RWPE1 (cell line): ENCODE data around the gene ADGRB2.
A peak's percentile ranks its signal among the peaks of the same experiment; 100 is the strongest.

Experiments
- CTCF ChIA-PET: fragments of 350-600 bp; sonication (Branson Sonifier 250); formaldehyde crosslinking; extraction: SDS; loops from one replicate; lab custom pipeline; 2021; lab: Yijun Ruan, JAX
- POLR2A ChIA-PET: fragments of 400-600 bp; formaldehyde crosslinking; extraction: SDS; loops from one replicate; lab custom pipeline; 2020; ENCODE audit warnings: antibody characterized with exemption; ENCODE audit not compliant: low non-redundant PET; lab: Yijun Ruan, JAX
- DNase-seq: peaks from one replicate; pipeline ENCODE4 v3.0.0; 2012; ENCODE audit warnings: low spot score
- H3K27ac ChIP-seq: fragments of 450-650 bp; 2 replicates; pipeline ENCODE4 v1.5.1; 2017
- CTCF ChIP-seq: fragments of 450-650 bp; conservative IDR thresholded peaks from 2 replicates; pipeline ENCODE4 v1.5.1; 2017; ENCODE audit warnings: low read depth, mild to moderate bottlenecking

Gene ADGRB2

GRCh38 chr1:31694069-31694963 is 69.8 kb downstream of the ADGRB2 start:
- POLR2A ChIA-PET: no interaction called here
- CTCF ChIA-PET: interaction anchor here (0.7 to 2.1 kb wide), 2 partner anchors 10 to 21 kb away, joined by 4 to 9 read pairs; no protein-coding TSS in a partner anchor
- no peak for DNase-seq
- H3K27ac ChIP-seq: peak overlapping the region; percentile 99
- no peak for TF ChIP-seq CTCF

GRCh38 chr1:31693231-31693630 is 70.9 kb downstream of the ADGRB2 start:
- ChIA-PET POLR2A (no interaction called here), CTCF (no interaction called here)
- peak overlapping the region; percentile 83 for H3K27ac ChIP-seq
- DNase-seq: no peak
- TF ChIP-seq CTCF: no peak

GRCh38 chr1:31691951-31692350 is 72.2 kb downstream of the ADGRB2 start:
- ChIA-PET CTCF (interaction anchor here (0.5 kb wide), 1 partner anchor 708 kb away, joined by 3 read pairs; no protein-coding TSS in a partner anchor), POLR2A (no interaction called here)
- TF ChIP-seq CTCF: no peak
- H3K27ac ChIP-seq: peak overlapping the region; percentile 83
- no peak for DNase-seq

GRCh38 chr1:31691446-31691845 is 72.7 kb downstream of the ADGRB2 start:
- peak overlapping the region; percentile 83 for H3K27ac ChIP-seq
- TF ChIP-seq CTCF: no peak
- DNase-seq: no peak
- ChIA-PET POLR2A (no interaction called here), CTCF (interaction anchor here (0.5 to 1.5 kb wide), 3 partner anchors 24 to 708 kb away, joined by 3 to 4 read pairs (median 4); no protein-coding TSS in a partner anchor)

GRCh38 chr1:31690921-31691320 is 73.2 kb downstream of the ADGRB2 start:
- ChIA-PET POLR2A (no interaction called here), CTCF (interaction anchor here (0.6 to 1.5 kb wide), 3 partner anchors 14 to 122 kb away, joined by 3 to 4 read pairs (median 4); no protein-coding TSS in a partner anchor)
- DNase-seq: no peak
- peak overlapping the region; percentile 83 for H3K27ac ChIP-seq
- TF ChIP-seq CTCF: no peak

- peak; percentile 94 for DNase-seq
- peak overlapping the region; percentile 83 for H3K27ac ChIP-seq
- CTCF ChIA-PET: interaction anchor here (1.2 to 1.5 kb wide), 2 partner anchors 15 to 26 kb away, joined by 3 to 4 read pairs; no protein-coding TSS in a partner anchor
- TF ChIP-seq CTCF: no peak
- POLR2A ChIA-PET: no interaction called here
Measured at GRCh38 chr1:31689854-31690253, 74.3 kb downstream of the ADGRB2 start.
